GM19455 (cell line): Measurements from ENCODE around the gene RELA.

Experiments used
- ATAC-seq: cut with Tn5 transposase; IDR thresholded peaks from one replicate; pipeline ENCODE4 v1.9.1; 2021; ENCODE audit not compliant: unreplicated experiment

Gene RELA

GRCh38 chr11:65634440-65634839 lies 28.3 kb downstream of the RELA start:
- ATAC-seq, result no peak

DNA sequence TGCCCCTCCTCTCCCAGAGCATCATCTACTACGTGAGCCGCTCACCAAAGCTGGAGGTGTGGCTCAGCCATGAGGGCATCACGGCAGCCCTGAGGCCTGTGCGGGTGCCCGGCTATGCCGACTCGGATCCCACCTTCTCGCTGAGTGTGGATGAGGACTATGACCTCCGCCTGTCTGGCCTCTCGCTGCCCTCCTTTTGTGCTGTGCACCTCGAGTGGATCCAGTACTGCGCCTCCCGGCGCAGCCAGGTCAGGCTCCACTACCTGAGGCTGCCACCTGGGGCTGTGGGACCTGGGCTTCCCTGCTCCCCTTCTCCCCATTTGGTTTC lies 28.6 kb downstream of the RELA start:
- ATAC-seq, result no peak

DNA sequence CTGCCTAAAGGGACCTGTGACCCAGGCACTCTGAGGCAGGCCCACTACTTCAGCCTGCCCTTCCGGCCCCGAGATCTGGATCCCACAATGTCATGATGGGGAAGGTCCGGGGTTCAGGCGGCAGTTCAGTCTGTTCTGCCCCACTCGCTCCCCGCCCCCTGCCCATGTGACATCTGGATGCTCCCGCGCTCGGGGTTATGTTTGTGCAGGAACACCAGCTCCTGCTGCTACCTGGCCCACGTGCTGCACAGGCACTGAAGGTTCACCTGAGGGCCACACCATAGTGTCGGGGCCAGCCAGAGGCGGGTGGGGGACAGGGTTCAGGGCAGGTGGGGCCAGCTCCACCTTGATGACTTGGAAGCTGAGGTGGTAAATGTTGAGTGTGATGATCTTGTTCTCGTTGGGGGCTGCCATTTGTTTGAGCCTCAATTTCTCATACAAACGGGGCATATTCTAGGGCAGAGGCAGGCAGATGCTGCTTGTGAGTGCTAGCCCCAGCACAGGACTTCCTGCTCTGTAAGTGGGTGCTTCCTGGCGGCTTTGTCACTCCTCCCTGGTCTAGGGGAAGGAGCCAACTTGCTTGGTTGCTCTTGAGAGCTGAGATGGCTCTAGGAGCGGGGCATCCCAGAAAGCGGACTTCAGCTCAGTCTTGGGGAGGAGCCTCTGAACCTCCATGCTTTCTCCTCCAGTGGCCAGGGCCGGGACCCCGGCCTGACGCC lies 29.2 kb downstream of the RELA start:
- no peak for ATAC-seq

DNA sequence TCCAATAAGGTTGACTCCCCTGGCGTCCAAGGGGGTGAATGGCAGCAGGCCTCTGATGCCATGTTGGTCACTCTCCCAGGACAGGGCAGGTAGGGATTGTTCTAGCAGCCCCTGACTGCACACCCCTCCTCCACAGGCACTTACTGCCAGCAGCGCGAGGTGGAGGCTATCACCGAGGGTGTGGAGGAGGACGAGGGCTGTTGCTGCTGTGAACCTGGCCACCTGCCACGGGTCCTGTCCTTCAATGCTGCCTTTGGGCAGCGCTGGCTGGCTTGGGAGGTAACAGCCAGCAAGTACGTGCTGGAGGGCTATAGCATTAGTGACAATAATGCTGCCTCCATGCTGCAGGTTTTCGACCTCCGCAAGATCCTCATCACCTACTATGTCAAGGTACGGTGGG lies 32.5 kb downstream of the RELA start:
- ATAC-seq, result no peak

DNA sequence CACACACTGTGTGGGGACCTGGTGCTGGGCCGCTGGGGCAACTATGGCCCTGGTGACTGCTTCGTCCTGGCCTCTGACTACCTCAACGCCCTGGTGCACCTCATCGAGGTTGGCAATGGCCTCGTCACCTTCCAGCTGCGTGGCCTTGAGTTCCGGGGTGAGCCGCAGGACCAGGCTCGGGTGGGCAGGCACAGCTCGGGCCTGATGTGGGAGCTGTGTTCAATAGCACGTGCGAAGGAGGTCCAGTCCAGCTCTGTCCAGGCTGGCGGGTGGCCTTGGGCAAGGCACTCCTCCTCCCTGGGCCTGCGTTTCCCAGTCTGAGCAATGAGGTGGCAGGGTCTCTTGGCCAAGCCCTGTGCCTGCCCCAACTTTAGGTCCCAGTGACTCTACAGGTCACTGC lies 33.1 kb downstream of the RELA start:
- ATAC-seq, result no peak

DNA sequence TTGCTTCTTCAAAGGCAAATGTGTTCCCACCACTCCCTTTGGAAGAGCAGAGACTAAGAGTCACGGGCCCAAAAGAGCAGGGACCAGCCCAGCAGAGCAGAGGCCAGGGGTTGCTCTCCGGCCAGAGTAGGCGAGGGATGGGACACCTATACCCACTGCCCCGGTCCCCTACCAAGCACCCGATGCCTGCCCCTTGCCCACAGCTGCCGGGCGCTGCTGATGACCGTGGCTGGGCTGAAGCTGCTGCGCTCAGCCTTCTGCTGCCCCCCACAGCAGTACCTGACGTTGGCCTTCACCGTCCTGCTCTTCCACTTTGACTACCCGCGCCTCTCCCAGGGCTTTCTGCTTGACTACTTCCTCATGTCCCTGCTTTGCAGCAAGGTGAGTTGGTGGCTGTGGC lies 35.5 kb downstream of the RELA start:
- ATAC-seq, result no peak

GRCh38 chr11:65625628-65626342 lies 36.9 kb downstream of the RELA start:
- ATAC-seq, result no peak

GRCh38 chr11:65624931-65625627 lies 37.6 kb downstream of the RELA start:
- ATAC-seq, result no peak

DNA sequence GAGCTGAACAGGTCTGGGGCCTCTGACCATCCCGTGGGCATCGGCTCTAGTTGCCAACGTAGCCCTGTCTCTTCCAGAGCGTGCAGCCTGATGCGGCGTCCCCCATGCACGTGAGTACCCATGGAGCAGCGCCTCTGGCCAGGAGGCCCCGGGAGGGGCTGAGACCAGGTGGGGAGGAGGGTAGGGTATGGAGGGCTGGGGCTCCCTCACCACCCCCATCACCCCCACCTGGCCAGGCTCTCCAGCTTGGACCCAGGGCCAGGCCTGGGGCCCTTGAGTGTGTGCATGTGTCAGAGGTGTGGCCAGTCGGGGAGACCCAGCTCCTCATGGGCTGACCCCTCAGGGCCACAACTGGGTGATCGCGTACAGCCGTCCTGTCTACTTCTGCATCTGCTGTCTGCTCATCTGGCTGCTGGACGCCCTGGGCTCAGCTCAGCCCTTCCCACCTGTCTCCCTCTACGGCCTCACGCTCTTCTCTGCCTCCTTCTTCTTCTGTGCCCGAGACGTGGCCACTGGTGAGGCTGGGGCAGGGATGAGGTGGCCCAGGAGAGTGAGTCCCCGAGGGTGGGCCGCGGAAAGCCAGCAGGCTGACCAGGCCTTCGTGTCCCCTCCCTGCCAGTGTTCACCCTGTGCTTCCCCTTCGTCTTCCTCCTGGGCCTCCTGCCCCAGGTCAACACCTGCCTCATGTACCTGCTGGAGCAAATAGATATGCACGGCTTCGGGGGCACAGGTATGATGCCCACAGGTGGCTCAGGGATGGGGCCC lies 38.7 kb downstream of the RELA start:
- ATAC-seq, result no peak

GRCh38 chr11:65623177-65623576 lies 39.5 kb downstream of the RELA start:
- ATAC-seq, result no peak

DNA sequence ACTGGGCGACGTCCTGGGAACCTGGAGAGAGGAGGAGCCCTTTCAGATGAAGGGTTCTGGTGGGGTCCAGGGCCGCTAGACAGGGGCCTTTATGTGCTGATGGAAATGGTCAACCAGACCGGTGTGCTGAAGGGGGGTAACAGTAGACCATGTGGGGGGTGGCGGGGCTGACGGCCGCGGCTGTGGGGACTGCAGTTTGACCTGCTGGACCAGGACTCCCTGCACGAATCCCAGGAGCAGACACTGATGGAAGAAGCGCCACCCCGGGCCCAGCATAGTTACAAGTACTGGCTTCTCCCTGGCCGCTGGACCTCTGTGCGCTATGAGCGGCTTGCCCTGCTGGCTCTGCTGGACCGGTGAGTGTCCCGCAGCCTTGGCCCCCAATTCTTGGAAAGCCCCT lies 40.7 kb downstream of the RELA start:
- no peak for ATAC-seq

DNA sequence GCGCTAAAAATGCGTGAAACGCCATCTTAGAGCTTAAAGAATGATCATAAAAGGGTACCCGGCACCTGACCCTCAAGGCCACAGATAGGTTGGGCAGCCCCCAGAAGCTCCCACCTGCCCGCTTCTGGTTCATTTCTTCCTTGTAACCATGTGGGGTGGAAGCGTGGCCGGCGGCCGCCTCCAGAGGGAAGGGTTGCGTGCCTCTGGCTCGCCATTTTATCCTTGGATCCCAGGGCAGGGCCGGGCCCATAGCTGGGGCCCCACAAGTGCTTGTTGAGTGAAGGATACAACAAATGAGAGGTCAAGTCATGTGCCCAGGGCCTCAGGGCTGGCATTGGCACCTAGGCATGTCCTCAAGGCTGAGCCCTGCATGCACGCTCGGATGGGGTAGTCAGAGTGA lies 41.3 kb downstream of the RELA start:
- ATAC-seq, result no peak

DNA sequence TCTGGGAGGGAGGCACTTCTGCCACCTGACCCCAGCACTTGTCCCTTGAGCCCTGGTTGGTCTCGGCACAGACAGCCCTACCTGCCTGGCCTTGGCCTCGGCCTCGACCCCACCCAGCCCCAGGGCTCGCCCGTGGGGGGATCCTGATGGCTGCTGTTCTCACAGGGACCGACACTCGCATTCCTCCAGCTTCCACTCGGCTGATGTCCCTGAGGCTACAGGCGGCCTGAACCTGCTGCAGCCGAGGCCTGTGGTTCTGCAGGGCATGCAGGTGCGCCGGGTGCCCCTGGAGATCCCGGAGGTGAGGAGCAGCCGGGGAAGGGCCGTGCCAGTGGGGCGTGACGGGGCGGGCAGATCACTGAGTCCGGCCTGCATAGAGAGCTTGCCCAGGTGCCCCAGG lies 42.0 kb downstream of the RELA start:
- ATAC-seq, result no peak

DNA sequence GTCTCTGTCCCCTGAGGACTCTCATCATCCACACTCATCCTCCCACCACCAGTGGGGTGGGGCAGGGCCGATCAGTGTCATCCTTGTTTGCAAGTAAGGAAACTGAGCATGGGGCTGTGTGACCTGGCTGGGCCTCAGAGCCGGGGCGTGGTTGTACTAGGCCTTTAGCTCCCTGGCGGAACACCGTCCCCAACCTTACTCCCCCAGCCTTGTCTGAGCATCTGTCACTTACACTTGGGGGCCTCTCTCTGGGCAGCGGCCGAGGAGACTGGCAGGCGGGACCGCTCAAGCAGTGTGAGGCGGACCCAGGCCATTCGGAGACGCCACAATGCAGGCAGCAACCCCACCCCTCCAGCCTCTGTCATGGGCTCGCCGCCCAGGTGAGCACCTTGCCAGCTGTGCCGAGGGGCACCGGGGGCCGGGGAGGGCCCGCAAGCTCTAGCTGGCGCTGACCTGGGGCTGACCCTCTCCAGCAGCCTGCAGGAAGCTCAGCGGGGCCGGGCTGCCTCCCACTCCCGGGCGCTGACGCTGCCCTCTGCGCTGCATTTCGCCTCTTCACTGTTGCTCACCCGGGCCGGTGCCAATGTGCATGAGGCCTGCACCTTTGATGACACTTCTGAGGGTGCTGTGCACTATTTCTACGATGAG lies 43.3 kb downstream of the RELA start:
- ATAC-seq, result no peak

DNA sequence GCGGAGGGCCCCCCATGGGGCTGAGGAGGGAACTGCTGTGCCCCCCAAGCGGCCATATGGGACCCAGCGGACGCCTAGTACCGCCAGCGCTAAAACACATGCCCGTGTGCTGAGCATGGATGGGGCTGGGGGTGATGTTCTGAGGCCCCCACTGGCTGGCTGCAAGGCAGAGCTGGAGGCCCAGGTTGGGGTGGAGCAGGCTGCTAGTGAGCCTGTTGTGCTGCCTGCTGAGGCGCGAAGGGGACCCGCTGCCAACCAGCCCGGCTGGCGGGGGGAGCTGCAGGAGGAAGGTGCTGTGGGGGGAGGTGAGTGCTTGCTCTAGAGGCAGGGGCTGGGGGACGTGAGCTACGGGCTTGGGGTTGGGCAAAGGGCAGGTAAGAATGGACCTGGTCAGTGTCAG lies 44.0 kb downstream of the RELA start:
- no peak for ATAC-seq

- ATAC-seq, result no peak
Measured at GRCh38 chr11:65617990-65618751, 44.5 kb downstream of the RELA start.

DNA sequence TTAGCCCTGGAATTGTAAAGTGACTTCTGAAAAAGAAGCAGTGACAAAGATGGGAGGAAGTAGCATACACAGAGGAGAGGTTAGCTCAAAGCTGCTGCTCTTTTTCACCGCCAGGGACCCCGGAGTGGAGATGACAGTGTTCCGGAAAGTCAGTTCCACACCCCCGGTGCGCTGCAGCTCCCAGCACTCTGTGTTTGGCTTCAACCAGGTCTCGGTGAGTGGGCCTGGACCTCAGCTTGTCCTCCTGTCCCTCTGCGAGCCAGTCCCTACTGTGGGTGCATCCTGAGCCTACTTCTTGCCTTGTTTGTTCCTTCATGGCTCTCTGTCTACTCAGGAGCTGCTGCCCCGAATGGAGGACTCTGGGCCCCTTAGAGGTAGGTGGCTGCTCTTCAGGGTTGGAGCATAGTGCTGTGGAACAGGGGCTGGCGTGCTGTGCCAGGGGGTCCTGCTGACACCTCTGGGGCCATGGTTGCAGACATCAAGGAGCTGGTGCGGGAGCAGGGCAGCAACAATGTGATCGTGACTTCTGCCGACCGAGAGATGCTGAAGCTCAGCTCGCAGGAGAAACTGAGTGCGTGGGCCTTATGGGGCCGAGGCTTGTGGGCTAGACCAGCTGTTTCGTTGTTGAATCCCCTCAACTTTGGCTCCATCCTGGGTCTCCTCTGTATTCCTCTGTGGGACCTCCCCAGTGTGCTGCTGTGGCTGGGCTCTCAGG lies 45.4 kb downstream of the RELA start:
- no peak for ATAC-seq

DNA sequence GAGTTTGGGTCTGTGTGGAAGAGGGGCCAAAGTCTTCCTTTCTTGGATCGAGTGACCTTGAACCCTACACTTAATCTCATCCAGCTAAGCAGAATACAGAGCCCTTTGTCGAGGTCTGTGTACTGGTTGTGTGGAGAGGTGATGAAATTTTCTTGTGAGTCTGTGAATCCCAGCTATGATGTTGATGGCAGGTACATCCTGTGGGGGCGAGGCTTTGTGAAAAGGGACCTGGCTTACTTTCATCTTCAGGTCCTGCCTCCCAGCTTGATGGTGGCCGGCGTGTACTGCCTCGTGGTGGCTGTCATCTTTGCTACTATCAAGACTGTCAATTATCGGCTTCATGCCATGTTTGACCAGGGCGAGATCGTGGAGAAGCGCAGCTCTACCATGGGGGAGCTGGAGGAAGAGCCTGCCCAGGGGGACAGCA lies 46.1 kb downstream of the RELA start:
- no peak for ATAC-seq

- no peak for ATAC-seq
Measured at GRCh38 chr11:65615950-65616574, 46.7 kb downstream of the RELA start.
